ENCODE results near the gene CCBE1. TPM values are rescaled to one million over a fixed set of nuclear protein-coding genes. Genes with fewer than 3 reads are reported as not detected.

The CCBE1 gene
- total and polyA plus RNA-seq, 2 of the 4 experiments (the other 2 are of a cell fraction), result 64.8 to 148 TPM

- ATAC-seq (ENCODE audit: low read depth), result no peak
Observed at GRCh38 chr18:59466980-59467379, 230.2 kb downstream of the CCBE1 start.

More at GRCh38 chr18:59466980-59467379, 230.2 kb downstream of the CCBE1 start:
- Histone ChIP-seq H3K4me2 (ENCODE audit: low read depth, low read length) (no peak overlapping the region), H2AK5ac (ENCODE audit: low read depth, low read length) (no peak overlapping the region), H3K4me1 (ENCODE audit: control insufficient read depth, insufficient read depth, low read length) (no peaks in the 10 kb centered on the region; the same call in 1 of the 2 replicates), H3K4ac (ENCODE audit: low read depth, low read length) (no peak overlapping the region), H4K91ac (ENCODE audit: insufficient read depth, low read depth, low read length) (no peak overlapping the region), H3K9me1 (ENCODE audit: insufficient read depth, low read length) (peaks cover 3% of the 10 kb centered on the region; the same call in 1 of the 2 replicates), H3K27me3 (ENCODE audit: control insufficient read depth, insufficient read depth, low read length) (no peaks in the 10 kb centered on the region), H4K8ac (ENCODE audit: low read depth in 2 of 2, low read length in 2 of 2) (no peak overlapping the region), H3K23ac (ENCODE audit: low read depth, low read length) (no peak overlapping the region), H3K79me1 (ENCODE audit: low read depth in 1 of 2, low read length in 2 of 2) (no peaks in the 10 kb centered on the region; a peak in 1 of 4 replicates), H3K9ac (ENCODE audit: low read depth, low read length) (no peak overlapping the region), H3K36me3 (ENCODE audit: control insufficient read depth, insufficient read depth, low read length) (no peaks in the 10 kb centered on the region; the same call in 1 of the 2 replicates), H3K9me3 (ENCODE audit: control insufficient read depth, insufficient read depth, low read length) (no peaks in the 10 kb centered on the region), H3K18ac (ENCODE audit: low read depth, low read length) (no peak overlapping the region), H2BK5ac (ENCODE audit: low read depth, low read length, poor library complexity, severe bottlenecking) (no peak overlapping the region), H3K56ac (ENCODE audit: extremely low read depth, insufficient read depth, low read length) (no peak overlapping the region), H3K27ac (ENCODE audit: insufficient read depth, low read length) (no peak overlapping the region), H2BK20ac (ENCODE audit: low read depth, low read length) (no peak overlapping the region), H4K5ac (ENCODE audit: low read depth, low read length) (no peak overlapping the region), H2BK120ac (ENCODE audit: low read depth, low read length) (no peak overlapping the region), H4K20me1 (ENCODE audit: insufficient read depth, low read length) (no peaks in the 10 kb centered on the region), H2BK15ac (ENCODE audit: low read depth, low read length) (no peak overlapping the region), H3K4me3 (ENCODE audit: insufficient read depth, low read depth, low read length) (no peak overlapping the region), H3K14ac (replicated peaks; ENCODE audit: low read depth, low read length) (no peak overlapping the region), H2AFZ (replicated peaks; ENCODE audit: low read length, poor library complexity) (no peak overlapping the region), H2AK9ac (replicated peaks; ENCODE audit: low read depth, low read length, poor library complexity) (no peak overlapping the region)
- no peak for DNase-seq
- BruUV-seq (replicated peaks), result no TSS peak
- CTCF ChIA-PET, result interaction anchor here (0.9 kb wide), 1 partner anchor 367 kb away, joined by 4 read pairs; no protein-coding TSS in a partner anchor
- dilution Hi-C loops (cut with HindIII; ENCODE audit: low sequenced_read_pairs, unreplicated experiment) (no loop called here), intact Hi-C loops (cut with micrococcal nuclease) (no loop called here), in situ Hi-C loops (cut with MboI; ENCODE audit: low sequenced_read_pairs) (loop anchor here (10.0 to 25.0 kb wide), 2 partner anchors 170 to 228 kb away; partner anchors contain the start of gene CCBE1)
- POLR2A ChIA-PET (ENCODE audit: unreplicated experiment), result no interaction called here
- TF ChIP-seq RFX5 (IDR thresholded peaks at IDR 0.05; ENCODE audit: low read depth, low read length) (no peak), CTCF (conservative IDR thresholded peaks at IDR 0.05; ENCODE audit: low read depth, low read length) (no peak), FOS (IDR thresholded peaks at IDR 0.05; ENCODE audit: low read depth, low read length) (no peak), SMC3 (IDR thresholded peaks at IDR 0.05; ENCODE audit: low read depth, low read length) (no peak), MAFK (IDR thresholded peaks at IDR 0.05; ENCODE audit: low read depth, low read length) (no peak)
- WGBS, 2 experiments (ENCODE audit: extremely low coverage in 2 of 2, insufficient read length in 1 of 2), result no CpG with 5 or more reads among the region's 3 CpGs

Data from IMR-90 (cell line).